ENCODE data around the gene WNT8B. TPM values are rescaled to one million over a fixed set of nuclear protein-coding genes. Genes with fewer than 3 reads are reported as not detected.
A peak's percentile ranks its signal among the peaks of the same experiment; 100 is the strongest.

Gene WNT8B
- total and polyA plus RNA-seq, 10 donors = 0.03 TPM; not detected in 9

DNA sequence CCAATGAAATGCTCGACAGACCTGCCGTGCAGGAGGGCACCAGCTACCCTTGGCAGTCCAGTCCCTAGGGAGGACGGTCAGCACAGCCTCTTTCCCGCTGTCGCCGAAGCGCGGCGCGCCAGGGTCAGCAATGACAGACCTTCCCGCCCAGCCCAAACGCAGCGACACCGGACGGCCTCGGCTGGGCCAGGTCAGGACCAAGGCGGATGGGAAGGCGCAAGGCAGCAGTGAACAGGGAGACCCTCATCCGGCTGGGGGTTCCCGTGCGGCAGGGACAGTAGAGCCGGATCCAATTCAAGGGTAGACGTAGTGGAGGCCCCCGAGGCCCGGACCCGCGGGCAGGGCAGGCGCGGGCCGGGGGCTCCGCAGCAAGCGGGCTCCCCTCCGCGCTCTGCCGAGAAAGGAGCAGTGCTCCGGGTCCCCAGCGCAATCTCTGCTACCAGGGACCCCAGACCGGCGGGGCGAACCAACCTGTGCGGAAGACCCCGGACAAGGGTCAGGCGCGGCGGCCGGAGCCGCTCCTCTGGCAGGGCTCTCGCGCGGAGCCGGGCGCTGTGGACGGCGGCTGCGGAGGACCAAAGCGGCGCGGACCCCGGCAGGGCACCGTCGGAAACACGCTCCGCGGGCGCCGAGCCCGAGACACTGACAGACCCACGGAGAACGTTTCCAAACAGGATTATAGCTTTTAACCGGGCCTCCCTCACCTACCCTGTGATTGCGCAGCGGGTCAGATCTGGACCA lies 56.7 kb downstream of the WNT8B start, which contains the start of gene SEC31B:
Gene SEC31B, minus strand, starts transcription at position 551 of the 741 bp plus-strand sequence. CDS start 2,909 bp downstream, outside the sequence.
- H3K4me1 ChIP-seq = peaks cover 0 to 19% (median 16%) of the 10 kb centered on the region in 6 donors
- peak within 1 kb of the TSS in 1 of 8 donors; percentile 17 for H3K27ac ChIP-seq
- peak; percentile 82 for DNase-seq
- peaks cover 0 to 51% (median 22%) of the 10 kb centered on the region in 6 donors for H3K36me3 ChIP-seq
- H3K27me3 ChIP-seq (replicated peaks in 1 of 7) = peaks cover 0 to 12% (median 4%) of the 10 kb centered on the region in 7 donors
- intact Hi-C loops (cut with DNase I; ENCODE audit: low total_unique reads) = loop anchor here (5.0 kb wide), 1 partner anchor 82 kb away; no protein-coding TSS in a partner anchor
- TF ChIP-seq POLR2A (IDR thresholded peaks at IDR 0.05) (no peak), POLR2AphosphoS5 (IDR thresholded peaks at IDR 0.05) (peak in 2 of 3 donors; percentile 47 to 73)
- TF ChIP-seq, protein P1, sequence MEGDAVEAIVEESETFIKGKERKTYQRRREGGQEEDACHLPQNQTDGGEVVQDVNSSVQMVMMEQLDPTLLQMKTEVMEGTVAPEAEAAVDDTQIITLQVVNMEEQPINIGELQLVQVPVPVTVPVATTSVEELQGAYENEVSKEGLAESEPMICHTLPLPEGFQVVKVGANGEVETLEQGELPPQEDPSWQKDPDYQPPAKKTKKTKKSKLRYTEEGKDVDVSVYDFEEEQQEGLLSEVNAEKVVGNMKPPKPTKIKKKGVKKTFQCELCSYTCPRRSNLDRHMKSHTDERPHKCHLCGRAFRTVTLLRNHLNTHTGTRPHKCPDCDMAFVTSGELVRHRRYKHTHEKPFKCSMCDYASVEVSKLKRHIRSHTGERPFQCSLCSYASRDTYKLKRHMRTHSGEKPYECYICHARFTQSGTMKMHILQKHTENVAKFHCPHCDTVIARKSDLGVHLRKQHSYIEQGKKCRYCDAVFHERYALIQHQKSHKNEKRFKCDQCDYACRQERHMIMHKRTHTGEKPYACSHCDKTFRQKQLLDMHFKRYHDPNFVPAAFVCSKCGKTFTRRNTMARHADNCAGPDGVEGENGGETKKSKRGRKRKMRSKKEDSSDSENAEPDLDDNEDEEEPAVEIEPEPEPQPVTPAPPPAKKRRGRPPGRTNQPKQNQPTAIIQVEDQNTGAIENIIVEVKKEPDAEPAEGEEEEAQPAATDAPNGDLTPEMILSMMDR (IDR thresholded peaks at IDR 0.05 in 8 of 11, conservative IDR thresholded peaks at IDR 0.05 in 3 of 11) = no peak
- peak within 1 kb of the TSS in 7 of 8 donors; percentile 19 to 65 (median 34) for H3K4me3 ChIP-seq
- WGBS, 5 donors = 20 to 40% (median 24%) methylated on average over 48 to 72 of the region's 72 CpGs
- H3K9me3 ChIP-seq = no peaks in the 10 kb centered on the region

DNA sequence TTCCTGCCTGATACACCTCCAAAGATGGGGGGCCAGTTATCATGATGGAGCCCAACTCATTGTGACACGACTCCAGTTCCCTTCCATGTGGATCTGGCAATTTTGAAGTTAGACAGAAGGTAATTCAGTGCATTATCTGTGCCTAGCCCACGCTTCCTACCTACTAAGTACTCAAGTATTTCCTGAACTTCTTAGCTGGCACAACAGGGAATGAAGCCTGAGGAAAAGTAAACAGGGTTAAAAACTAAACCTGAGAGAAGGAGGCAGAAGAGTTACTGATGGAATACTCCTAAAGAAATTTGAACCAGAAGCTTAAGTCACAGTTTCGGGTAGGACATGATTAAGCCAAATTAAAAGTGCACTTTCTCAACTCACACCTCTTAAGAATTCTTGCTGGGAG lies 58.0 kb downstream of the WNT8B start:
- no peak overlapping the region for H3K4me3 ChIP-seq
- no peaks in the 10 kb centered on the region for H3K9me3 ChIP-seq
- peaks cover 0 to 12% (median 4%) of the 10 kb centered on the region in 7 donors for H3K27me3 ChIP-seq (replicated peaks in 1 of 7)
- 78 to 93% (median 85%) methylated on average over 3 of the region's 3 CpGs for WGBS, 5 donors
- intact Hi-C loops (cut with DNase I; ENCODE audit: low total_unique reads) = no loop called here
- TF ChIP-seq POLR2AphosphoS5 (IDR thresholded peaks at IDR 0.05) (no peak), POLR2A (IDR thresholded peaks at IDR 0.05) (no peak)
- TF ChIP-seq, protein P1 (IDR thresholded peaks at IDR 0.05 in 8 of 11, conservative IDR thresholded peaks at IDR 0.05 in 3 of 11) = no peak
- H3K27ac ChIP-seq = no peak overlapping the region
- H3K4me1 ChIP-seq = peaks cover 0 to 20% (median 16%) of the 10 kb centered on the region in 6 donors
- peaks cover 0 to 54% (median 31%) of the 10 kb centered on the region in 6 donors for H3K36me3 ChIP-seq
- no peak for DNase-seq

DNA sequence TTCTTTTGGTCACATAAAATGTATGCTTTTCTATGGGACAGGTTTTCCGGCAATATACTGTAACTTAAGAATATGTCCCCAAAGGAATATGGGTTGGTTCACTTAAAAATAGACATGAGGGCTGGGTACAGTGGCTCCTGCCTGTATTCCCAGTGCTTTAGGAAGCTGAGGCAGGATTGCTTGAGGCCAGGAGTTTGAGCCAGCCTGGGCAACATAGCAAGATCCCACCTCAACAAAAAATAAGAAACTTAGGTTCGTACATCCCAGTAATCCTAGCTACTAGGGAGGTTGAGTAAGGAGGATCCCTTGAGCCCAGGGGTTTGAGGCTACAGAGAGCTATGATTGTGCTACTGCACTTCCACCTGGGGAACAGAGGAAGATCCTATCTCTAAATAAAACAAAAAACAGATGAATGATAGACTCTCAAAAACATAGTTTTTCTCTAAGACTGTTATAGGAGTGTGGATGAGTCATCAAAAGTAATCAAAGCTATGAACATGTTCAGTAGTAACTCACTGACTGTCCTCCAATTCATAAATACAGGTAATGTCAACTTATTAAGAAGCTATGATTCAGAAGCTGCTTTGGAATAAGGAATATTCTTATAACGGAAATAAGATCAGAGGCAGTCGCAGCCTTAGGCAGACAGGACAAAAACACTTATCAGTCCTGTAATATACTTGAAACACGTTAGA lies 59.4 kb downstream of the WNT8B start:
- Histone ChIP-seq H3K27me3 (replicated peaks in 1 of 7) (peaks cover 0 to 12% (median 4%) of the 10 kb centered on the region in 7 donors), H3K4me3 (no peak overlapping the region), H3K36me3 (peaks cover 0 to 63% (median 44%) of the 10 kb centered on the region in 6 donors), H3K4me1 (peaks cover 0 to 34% (median 19%) of the 10 kb centered on the region in 6 donors), H3K9me3 (no peaks in the 10 kb centered on the region), H3K27ac (no peak overlapping the region)
- WGBS, 5 donors = 83 to 93% (median 90%) methylated on average over 5 of the region's 5 CpGs
- intact Hi-C loops (cut with DNase I; ENCODE audit: low total_unique reads) = no loop called here
- DNase-seq = no peak
- no peak for TF ChIP-seq POLR2A (IDR thresholded peaks at IDR 0.05)

DNA sequence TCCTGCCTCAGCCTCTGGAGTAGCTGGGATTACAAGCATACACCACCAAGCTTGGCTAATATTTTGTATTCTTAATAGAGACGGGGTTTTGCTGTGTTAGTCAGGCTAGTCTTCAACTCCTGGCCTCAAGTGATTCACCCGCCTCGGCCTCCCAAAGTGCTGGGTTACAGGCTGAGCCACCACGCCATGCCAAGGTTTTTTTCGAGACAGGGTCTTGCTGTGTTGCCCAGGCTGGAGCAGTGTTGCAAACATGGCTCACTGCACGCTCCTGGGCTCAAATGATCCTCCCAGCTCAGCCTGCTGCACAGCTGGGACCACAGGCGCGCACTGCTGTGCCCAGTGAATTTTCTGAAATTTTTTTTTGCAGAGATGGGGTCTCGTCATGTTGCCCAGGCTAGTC lies 60.1 kb downstream of the WNT8B start:
- WGBS, 5 donors = 95 to 99% (median 97%) methylated on average over 9 of the region's 9 CpGs
- H3K27me3 ChIP-seq (replicated peaks in 1 of 7) = peaks cover 0 to 12% (median 4%) of the 10 kb centered on the region in 7 donors
- no peak overlapping the region for H3K27ac ChIP-seq
- peaks cover 4 to 41% (median 26%) of the 10 kb centered on the region in 6 donors for H3K4me1 ChIP-seq
- no peak overlapping the region for H3K4me3 ChIP-seq
- TF ChIP-seq POLR2AphosphoS5 (IDR thresholded peaks at IDR 0.05) (no peak), POLR2A (IDR thresholded peaks at IDR 0.05) (no peak)
- TF ChIP-seq, protein P1 (IDR thresholded peaks at IDR 0.05 in 8 of 11, conservative IDR thresholded peaks at IDR 0.05 in 3 of 11) = no peak
- intact Hi-C loops (cut with DNase I; ENCODE audit: low total_unique reads) = no loop called here
- DNase-seq = no peak
- H3K36me3 ChIP-seq = peaks cover 0 to 65% (median 45%) of the 10 kb centered on the region in 6 donors
- no peaks in the 10 kb centered on the region for H3K9me3 ChIP-seq
